Activated CD4-positive, CD25-positive, alpha-beta regulatory T cell treated with anti-CD3 and anti-CD28 coated beads, Interleukin-2, amount 50 U/mL, for 72 hours (primary cell): ENCODE data around the gene KCNQ5.

Experiments
- DNase-seq: peaks from one replicate; pipeline ENCODE4 v3.0.0; 2021

The KCNQ5 gene

GRCh38 chr6:72748759-72749158 lies 126.9 kb downstream of the KCNQ5 start:
- no peak for DNase-seq

GRCh38 chr6:72755752-72756151 lies 133.9 kb downstream of the KCNQ5 start:
- DNase-seq, result no peak

GRCh38 chr6:72757048-72757447 lies 135.2 kb downstream of the KCNQ5 start:
- no peak for DNase-seq

DNA sequence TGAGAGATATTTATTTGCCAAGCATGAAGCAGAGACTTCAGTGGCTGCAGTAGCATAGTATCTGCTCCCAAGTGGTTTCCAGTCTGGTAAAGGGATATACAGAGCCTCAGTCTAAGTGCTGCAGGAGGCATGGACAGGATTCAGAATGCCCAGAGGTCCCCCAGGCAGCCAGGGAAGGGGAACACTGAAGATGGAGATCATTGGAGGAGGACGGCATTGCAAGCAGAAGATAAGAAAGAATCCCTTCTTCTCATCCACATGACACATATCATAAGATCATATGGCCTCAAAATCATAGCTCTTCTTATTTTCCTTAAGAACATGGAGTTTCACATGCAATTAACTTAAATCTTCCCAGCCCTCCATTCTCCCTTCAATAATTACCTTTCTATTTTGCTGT lies 136.1 kb downstream of the KCNQ5 start:
- no peak for DNase-seq

DNA sequence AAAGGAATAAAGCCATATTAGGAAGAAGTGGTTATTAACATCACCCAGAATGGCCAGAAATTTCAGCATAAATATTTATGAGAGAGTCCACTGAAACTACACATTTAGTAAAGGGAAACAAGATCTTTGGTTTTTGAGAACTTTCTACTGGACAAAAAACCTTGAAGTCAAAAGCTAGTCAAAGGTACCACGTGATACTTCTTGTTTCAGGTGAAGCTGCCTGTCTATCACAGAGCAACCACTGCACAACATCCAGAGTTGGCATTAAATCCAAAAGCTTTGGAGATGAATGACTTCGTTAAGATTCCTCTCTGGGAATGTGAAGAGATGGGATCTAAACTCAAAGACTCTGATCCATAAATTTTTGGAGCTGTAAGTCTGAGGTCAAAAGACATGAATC lies 137.0 kb downstream of the KCNQ5 start:
- DNase-seq, result no peak

- no peak for DNase-seq
Measured at GRCh38 chr6:72760114-72760793, 138.4 kb downstream of the KCNQ5 start.

DNA sequence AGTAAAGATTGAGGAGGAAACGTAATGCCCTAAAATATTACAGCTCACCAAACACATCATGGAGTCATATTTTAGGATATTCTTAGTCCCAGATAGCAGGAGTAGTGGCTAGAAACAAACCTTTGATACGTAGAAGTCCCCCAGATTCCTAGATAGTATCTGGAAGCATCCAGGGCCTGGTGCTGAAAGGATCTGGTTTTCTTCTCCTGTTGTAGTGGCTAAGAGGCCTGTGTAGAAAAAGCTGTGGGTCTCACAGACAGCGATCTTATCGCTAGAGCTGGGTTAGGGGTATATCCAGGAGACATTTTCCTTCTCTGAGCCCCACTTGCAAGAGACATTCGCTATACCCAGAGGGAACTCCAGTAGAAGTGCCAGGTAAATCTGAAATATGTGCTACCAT lies 139.9 kb downstream of the KCNQ5 start:
- no peak for DNase-seq

DNA sequence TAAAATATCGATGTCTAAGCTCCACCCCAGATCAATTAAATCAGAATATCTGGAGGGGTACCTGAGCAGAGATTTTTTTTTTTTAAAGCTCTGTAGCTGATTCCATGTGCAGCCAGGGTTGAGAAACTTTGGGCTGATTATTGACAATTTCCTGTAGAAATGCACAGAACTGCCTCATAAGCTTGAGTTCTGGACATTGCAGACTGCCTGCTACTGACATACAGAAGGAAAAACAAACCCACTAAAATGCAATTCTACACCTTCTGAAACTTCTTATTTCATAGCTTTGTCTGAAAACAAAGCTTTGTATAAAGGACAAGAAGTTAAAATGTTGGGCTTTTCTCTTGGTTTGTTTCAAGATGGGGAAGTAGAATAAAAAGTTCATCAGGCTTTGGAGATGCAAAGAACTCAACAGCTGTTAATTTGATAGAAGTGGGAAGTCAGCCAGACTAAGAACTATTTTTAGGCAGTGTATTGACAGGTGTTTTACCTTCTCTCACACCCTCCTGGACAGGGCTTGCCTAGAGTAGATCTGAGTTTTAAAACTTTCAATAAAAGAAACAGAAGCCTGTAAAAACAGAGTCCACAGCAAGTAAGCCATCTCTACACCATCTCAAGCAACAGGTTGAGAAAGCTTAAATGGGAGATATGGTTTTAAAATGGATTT lies 147.7 kb downstream of the KCNQ5 start:
- no peak for DNase-seq

GRCh38 chr6:72770959-72771358 lies 149.1 kb downstream of the KCNQ5 start:
- DNase-seq, result no peak

DNA sequence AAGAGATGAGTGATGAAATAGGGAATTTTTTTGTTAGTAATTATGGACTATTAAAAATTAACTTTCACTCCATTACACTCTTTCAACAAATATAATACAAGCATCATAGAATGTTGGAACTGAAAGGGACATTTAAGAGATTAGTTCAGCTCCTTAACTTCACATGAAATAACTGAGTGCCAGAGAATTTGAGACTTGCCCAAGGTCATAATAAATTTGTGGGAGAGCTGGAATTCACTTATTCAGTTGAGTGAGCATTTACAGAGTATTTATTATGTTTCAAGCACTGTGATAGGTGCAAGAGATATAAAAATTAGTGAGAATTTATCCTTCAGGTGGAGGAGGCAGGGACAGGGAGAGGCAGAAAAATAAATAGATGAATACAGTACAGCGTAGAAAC lies 154.6 kb downstream of the KCNQ5 start:
- DNase-seq, result no peak

DNA sequence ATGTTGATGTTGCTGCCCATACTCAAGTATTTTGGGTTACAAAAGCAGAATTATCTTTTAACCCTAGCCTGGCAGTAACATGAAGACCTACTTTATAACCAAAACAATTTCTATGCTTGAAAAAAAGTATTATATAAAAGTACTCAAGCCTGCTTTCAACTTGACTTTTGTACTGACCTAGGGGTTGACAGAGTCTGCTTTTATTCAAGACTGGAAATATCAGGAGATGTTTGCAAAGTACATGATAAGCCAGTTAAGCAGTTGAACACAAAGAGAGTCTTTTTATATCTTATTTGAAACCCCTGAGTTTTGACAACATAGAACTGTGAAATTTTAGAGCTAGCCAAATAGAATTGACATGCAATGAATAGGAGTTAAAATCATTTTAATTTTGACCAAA lies 159.8 kb downstream of the KCNQ5 start:
- no peak for DNase-seq

- no peak for DNase-seq
Measured at GRCh38 chr6:72783035-72783434, 161.2 kb downstream of the KCNQ5 start.

DNA sequence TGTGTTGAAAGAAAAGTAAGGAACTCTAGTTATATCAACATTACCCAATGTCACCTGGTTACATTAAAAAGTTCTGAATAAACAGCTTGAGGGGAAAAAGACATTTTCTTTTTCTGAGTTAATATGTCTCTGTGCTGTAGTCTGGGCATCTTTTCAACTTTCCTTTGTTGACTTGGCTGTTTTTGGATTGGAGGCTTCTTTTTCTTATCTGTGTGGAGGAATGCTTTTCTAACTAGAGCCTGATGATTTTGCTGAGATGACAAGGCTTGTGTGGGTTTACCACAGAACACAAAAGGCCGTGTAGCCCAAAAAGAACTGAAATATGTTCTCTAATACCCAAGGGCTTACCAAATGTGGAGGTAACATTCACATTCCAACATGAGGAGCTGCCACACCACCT lies 161.8 kb downstream of the KCNQ5 start:
- no peak for DNase-seq

GRCh38 chr6:72784071-72784470 lies 162.2 kb downstream of the KCNQ5 start:
- no peak for DNase-seq

- DNase-seq, result no peak
Measured at GRCh38 chr6:72784581-72784980, 162.7 kb downstream of the KCNQ5 start.

DNA sequence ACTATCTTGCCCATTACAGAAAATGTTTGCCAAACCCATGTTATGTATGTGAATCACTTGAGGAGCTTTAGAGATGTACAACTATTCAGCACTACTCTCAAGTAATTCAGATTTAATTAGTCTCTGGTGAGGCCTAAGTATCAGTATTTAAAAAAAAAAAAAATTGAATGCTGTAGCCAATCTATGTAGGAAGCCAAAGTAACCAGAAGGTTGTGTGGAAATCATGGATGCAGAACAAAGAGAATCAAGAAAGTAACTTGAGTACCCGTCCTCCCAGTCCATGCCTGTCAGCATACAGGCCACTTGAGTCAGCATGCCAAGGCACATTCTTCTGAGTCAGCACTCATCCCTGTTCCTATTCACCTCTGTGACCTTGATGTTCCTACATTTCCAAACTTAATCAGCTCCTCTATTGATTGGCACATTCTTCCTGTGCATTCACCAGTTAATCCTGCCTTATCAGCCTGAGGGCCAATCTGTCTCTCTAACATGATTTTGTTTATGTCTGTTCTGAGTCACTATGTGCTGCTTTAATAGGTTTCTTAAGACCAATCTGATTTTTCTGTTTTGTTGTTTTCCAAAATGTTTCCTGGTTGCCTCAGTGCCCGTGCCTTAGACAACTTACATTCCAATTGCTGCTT lies 165.6 kb downstream of the KCNQ5 start:
- no peak for DNase-seq

GRCh38 chr6:72788188-72788587 lies 166.3 kb downstream of the KCNQ5 start:
- DNase-seq, result no peak

GRCh38 chr6:72789145-72789544 lies 167.3 kb downstream of the KCNQ5 start:
- DNase-seq, result no peak

DNA sequence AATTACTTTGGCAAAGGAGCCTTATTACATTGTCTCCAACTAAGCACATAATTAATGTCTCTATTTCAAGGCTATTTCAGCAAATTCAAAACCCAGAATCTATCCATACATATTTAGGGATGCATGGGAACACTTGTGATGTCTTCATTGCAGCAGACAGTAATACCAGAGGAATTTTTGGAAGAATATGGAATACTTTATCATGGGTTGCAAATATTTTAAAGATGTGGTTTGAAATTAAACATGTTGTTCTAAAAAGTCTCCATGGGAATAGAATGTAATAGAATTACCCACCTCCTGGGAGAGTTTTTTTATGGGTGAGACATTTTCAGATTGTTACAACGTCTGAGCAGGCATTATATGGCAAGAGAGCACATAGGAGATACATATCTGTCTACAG lies 170.8 kb downstream of the KCNQ5 start:
- DNase-seq, result no peak

- no peak for DNase-seq
Measured at GRCh38 chr6:72793641-72794395, 172.0 kb downstream of the KCNQ5 start.

GRCh38 chr6:72798196-72798595 lies 176.3 kb downstream of the KCNQ5 start:
- no peak for DNase-seq

GRCh38 chr6:72809746-72810379 lies 188.0 kb downstream of the KCNQ5 start:
- no peak for DNase-seq
